Gastroesophageal sphincter (tissue), 3 donors: ENCODE results near the gene PNPLA1.

Experiments
- CTCF ChIP-seq, 4 experiments: fragments of 200-600 bp in 2 of 4; fragments of 450-650 bp in 2 of 4; sonication (generic) in 1 of 4; IDR thresholded peaks; one replicate each; pipeline ENCODE4 v1.5.1; 2017 to 2019; ENCODE audit warnings: antibody characterized with exemption in 4 of 4, mild to moderate bottlenecking in 2 of 4, moderate library complexity in 2 of 4
- POLR2A ChIP-seq, 2 donors: fragments of 450-650 bp; IDR thresholded peaks; one replicate each; pipeline ENCODE4 v1.6.1; 2017; ENCODE audit warnings: antibody characterized with exemption in 2 of 2, mild to moderate bottlenecking in 2 of 2, moderate library complexity in 1 of 2
- POLR2AphosphoS5 ChIP-seq: sonication (generic); formaldehyde crosslinking; IDR thresholded peaks from one replicate; pipeline ENCODE4 v1.6.1; 2017; ENCODE audit warnings: antibody characterized with exemption

DNA sequence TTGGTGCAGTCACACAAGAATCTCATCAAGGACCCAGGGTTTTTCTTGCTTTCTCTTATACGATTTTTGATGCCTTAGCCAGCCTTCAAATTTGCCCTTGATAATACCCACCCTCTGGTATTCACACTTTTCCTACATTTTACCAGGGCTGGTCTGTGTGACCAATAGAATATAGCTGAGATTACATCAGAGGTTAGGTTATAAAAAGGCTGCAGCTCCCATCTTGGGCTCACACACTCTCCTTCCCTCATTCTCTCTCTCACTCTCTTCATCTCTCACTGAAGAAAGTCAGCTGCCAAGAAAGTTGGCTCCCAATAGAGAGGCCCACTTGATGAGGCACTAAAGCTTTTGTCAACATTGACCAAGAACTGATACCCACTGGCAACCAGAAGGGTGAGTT, 4.1 kb upstream of the PNPLA1 start:
- TF ChIP-seq POLR2A (IDR thresholded peaks at IDR 0.05) (no peak), CTCF (IDR thresholded peaks at IDR 0.05) (no peak), POLR2AphosphoS5 (no peak)
